HG03469 (cell line): ENCODE measurements around the gene UBXN2A.
"Not testable (repeated sequence)": the region's sequence is repeated elsewhere in the genome, so short reads cannot be mapped to it uniquely, and the experiment has no call there.

Experiments used
- ATAC-seq: cut with Tn5 transposase; IDR thresholded peaks from one replicate; pipeline ENCODE4 v1.9.1; 2021; ENCODE audit warnings: mild to moderate bottlenecking, moderate library complexity, moderate number of reproducible peaks; ENCODE audit not compliant: unreplicated experiment

Gene UBXN2A

GRCh38 chr2:24011250-24012104 lies 71.2 kb downstream of the UBXN2A start:
- no peak for ATAC-seq

- no peak for ATAC-seq
Measured at GRCh38 chr2:24012521-24013188, 72.4 kb downstream of the UBXN2A start.

- ATAC-seq, result not testable (repeated sequence)
Measured at GRCh38 chr2:24014902-24015301, 74.6 kb downstream of the UBXN2A start.

GRCh38 chr2:24015562-24016375 lies 75.5 kb downstream of the UBXN2A start:
- no peak for ATAC-seq

- no peak for ATAC-seq
Measured at GRCh38 chr2:24016376-24016761, 76.1 kb downstream of the UBXN2A start.

- ATAC-seq, result no peak
Measured at GRCh38 chr2:24016853-24017703, 76.8 kb downstream of the UBXN2A start.

GRCh38 chr2:24017711-24018110 lies 77.4 kb downstream of the UBXN2A start:
- no peak for ATAC-seq

- ATAC-seq, result no peak
Measured at GRCh38 chr2:24018241-24018640, 78.0 kb downstream of the UBXN2A start.

- no peak for ATAC-seq
Measured at GRCh38 chr2:24019729-24020128, 79.5 kb downstream of the UBXN2A start.

- ATAC-seq, result no peak
Measured at GRCh38 chr2:24020244-24020643, 80.0 kb downstream of the UBXN2A start.

- ATAC-seq, result no peak
Measured at GRCh38 chr2:24021122-24021998, 81.1 kb downstream of the UBXN2A start.

GRCh38 chr2:24022324-24022974 lies 82.2 kb downstream of the UBXN2A start:
- ATAC-seq, result no peak

GRCh38 chr2:24022975-24023575 lies 82.8 kb downstream of the UBXN2A start:
- ATAC-seq, result no peak

- ATAC-seq, result no peak
Measured at GRCh38 chr2:24024018-24024417, 83.8 kb downstream of the UBXN2A start.

- no peak for ATAC-seq
Measured at GRCh38 chr2:24024996-24025663, 84.9 kb downstream of the UBXN2A start.

GRCh38 chr2:24026233-24026632 lies 86.0 kb downstream of the UBXN2A start:
- ATAC-seq, result no peak

- ATAC-seq, result no peak
Measured at GRCh38 chr2:24038786-24039499, 98.7 kb downstream of the UBXN2A start.
